Stomach (tissue), 4 donors: ENCODE results near the gene ADSS2.

Experiments
- POLR2A ChIP-seq, 4 donors: fragments of 450-650 bp; IDR thresholded peaks; one replicate each; pipeline ENCODE4 v1.6.1; 2016; ENCODE audit warnings: antibody characterized with exemption in 4 of 4, control low read depth in 2 of 4, mild to moderate bottlenecking in 1 of 4, moderate library complexity in 1 of 4
- TF ChIP-seq, protein P1 (sequence below), 7 experiments: fragments of 450-650 bp in 4 of 7; fragments of 200-600 bp in 3 of 7; sonication (generic) in 3 of 7; IDR thresholded peaks; one replicate each; pipeline ENCODE4 v1.5.1; 2016 to 2019; ENCODE audit warnings: antibody characterized with exemption in 7 of 7, control low read depth in 2 of 7, mild to moderate bottlenecking in 1 of 7

DNA sequence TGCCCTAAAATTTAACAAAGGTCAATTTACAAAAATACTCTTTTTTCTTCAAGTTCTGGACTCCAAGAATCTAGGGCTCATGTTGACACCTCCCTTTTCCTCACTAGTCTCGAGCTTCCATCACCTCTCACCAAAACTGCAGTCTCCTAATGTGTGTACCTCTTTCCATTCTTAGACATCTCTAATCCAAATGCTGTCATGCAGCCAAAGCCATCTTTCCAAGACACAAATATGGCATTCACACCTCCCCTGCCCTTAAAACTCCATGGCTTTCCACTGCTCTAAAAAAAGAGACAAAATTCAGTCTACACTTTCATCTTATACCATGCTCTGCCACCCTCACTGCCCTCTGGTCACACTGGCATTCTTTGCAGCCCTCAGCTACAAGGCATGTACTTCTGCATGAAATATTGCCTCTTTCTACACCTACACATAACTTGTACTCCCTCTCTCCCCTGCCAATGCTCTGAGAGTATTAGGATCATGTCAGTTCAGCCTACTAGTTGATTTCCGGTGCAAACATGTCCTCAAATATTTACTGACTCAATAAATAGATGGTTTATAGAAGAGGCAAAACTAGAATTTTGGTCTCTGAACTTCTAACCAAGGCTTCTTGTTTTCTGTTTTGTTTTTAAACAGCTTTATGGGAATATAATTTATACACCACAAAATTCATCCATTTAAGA is 26.9 kb downstream of the ADSS2 start:
- TF ChIP-seq, protein P1, sequence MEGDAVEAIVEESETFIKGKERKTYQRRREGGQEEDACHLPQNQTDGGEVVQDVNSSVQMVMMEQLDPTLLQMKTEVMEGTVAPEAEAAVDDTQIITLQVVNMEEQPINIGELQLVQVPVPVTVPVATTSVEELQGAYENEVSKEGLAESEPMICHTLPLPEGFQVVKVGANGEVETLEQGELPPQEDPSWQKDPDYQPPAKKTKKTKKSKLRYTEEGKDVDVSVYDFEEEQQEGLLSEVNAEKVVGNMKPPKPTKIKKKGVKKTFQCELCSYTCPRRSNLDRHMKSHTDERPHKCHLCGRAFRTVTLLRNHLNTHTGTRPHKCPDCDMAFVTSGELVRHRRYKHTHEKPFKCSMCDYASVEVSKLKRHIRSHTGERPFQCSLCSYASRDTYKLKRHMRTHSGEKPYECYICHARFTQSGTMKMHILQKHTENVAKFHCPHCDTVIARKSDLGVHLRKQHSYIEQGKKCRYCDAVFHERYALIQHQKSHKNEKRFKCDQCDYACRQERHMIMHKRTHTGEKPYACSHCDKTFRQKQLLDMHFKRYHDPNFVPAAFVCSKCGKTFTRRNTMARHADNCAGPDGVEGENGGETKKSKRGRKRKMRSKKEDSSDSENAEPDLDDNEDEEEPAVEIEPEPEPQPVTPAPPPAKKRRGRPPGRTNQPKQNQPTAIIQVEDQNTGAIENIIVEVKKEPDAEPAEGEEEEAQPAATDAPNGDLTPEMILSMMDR (IDR thresholded peaks at IDR 0.05), result no peak
- no peak for TF ChIP-seq POLR2A (IDR thresholded peaks at IDR 0.05)
